HG03108 (cell line): Measurements from ENCODE around the gene MAB21L3.
A peak's percentile ranks its signal among the peaks of the same experiment; 100 is the strongest.
"Not testable (repeated sequence)": the region's sequence is repeated elsewhere in the genome, so short reads cannot be mapped to it uniquely, and the experiment has no call there.

ENCODE experiments used
- ATAC-seq: cut with Tn5 transposase; IDR thresholded peaks from one replicate; pipeline ENCODE4 v1.9.1; 2021; ENCODE audit warnings: moderate library complexity; ENCODE audit not compliant: unreplicated experiment

MAB21L3 gene

DNA sequence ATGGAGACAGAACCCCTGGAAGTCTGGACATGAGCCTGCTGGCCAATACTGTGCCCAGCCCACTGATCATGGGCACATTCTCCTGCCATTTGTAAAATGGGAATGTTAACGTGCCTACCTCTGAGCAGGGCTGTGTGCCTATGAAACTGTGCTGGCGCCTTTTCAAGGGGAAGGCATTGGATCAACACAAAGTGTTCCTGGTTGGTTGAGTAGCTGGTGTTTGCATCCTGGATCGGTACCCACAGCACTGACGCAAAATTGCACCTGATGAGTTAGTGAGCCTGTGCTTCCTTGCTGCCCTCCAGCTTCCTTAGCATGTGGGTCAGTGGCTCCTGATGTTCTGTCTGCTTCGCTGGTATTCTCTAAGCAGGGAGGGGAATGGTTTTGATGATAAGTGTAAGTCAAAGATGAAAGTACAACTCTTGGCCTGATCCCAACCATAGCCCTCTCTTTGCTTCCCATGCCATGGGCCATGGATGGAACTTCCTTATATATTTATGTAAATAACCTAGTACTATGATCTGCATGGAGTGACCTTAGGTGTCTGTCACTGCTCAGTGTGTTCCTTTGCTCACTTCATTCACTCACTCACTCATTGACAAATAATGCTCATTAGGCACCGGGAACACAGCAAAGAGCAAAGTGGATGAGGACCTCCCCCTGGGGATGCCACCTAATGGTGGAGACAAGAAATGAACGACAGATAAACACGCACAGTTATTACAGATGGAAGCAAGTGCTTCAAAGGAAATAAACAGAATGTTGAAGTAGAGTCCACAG lies 22.7 kb downstream of the MAB21L3 start:
- no peak for ATAC-seq

DNA sequence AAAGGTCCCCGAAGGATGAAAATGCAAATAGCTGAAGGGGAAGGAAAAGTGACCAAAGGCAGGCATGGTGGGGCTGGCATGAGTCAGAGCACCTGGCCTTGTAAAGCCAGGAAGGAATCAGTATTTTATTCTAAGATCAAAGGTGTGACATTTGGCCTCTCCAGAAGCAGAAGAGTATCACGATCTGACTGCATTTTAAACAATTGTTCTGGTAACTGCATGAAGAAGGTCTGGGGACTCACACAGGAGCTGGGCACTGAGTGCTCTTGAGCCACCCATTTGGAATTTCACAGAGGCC lies 23.2 kb downstream of the MAB21L3 start:
- ATAC-seq = no peak

DNA sequence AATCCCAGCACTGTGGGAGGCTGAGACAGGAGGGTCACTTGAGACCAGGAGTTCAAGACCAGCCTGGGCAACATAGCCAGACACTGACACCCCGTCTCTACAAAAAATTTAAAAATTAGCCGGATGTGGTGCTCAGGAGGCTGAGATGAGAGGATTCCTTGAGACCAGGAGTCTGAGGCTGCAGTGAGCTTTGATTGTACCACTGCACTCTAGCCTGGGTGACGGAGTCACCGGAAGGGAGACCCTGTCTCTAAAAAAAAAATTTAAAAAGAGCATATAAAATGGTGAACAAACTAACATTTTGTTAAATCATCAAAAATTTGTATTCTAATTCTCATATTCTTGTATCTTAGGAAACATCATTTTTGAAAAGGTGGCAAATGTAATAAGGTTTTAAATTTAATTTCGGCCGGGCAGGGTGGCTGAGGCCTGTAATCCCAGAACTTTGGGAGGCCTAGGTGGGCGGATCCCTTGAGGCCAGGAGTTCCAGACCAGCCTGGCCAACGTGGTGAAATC lies 27.1 kb downstream of the MAB21L3 start:
- ATAC-seq = no peak

DNA sequence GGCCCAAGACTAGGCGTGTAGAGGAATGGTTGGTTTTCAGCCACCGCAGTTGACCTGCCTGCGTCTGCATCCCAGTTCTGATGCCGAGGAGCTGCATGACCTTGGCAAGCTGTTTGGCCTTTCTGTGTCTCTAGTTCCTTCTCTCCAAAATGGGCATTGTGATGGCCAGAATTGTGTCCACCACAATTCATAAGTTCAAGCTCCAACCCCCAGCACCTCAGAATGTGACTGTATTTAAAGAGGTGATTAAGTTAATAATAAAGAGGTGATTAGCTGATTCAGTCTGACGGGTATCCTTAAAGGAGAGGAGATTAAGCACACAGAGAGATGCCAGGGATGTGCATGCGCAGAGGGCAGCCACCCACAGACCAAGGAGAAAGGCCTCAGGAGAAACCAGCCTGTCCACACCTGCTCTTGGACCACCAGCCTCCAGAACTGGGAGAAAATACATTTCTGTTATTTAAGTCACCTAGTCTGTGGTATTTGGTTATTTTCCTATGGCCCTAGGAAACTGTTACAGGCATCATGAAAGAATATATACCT lies 28.5 kb downstream of the MAB21L3 start:
- no peak for ATAC-seq

DNA sequence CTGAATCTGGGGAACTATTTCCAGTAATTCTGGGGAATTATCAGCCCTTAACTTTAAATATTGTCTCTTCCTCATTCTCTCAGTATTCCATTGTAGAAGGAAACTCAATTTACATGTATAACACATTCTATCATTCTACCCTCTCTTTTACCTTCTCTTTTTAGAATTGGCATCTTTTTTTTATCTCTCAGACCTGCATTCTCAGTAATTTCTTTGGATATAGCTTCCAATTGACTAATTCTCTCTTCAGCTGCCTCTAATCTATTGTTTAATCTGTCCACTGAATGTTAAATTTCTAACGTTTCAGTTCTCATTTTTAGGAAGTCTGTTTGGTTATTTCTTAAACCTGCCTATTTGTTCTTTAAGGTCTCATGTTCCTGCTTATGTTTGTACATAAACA lies 33.0 kb downstream of the MAB21L3 start:
- ATAC-seq = no peak

DNA sequence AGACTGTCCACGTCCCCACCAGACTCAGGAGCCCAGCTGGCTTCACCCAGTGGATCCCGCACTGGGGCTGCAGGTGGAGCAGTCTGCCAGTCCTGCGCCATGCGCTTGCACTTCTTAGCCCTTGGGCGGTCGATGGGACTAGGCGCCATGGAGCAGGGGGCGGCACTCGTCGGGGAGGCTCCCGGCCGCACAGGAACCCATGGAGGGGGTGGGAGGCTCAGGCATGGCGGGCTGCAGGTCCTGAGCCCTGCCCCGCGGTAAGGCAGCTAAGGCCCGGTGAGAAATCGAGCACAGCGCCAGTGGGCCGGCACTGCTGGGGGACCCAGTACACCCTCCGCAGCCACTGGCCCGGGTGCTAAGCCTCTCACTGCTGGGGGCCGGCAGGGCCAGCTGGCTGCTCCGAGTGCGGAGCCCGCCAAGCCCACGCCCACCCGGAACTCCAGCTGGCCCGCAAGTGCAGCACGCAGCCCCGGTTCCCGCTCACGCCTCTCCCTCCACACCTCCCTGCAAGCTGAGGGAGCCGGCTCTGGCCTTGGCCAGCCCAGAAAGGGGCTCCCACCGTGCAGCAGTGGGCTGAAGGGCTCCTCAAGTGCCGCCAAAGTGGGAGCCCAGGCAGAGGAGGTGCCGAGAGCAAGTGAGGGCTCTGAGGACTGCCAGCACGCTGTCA lies 35.4 kb downstream of the MAB21L3 start:
- ATAC-seq = not testable (repeated sequence)

DNA sequence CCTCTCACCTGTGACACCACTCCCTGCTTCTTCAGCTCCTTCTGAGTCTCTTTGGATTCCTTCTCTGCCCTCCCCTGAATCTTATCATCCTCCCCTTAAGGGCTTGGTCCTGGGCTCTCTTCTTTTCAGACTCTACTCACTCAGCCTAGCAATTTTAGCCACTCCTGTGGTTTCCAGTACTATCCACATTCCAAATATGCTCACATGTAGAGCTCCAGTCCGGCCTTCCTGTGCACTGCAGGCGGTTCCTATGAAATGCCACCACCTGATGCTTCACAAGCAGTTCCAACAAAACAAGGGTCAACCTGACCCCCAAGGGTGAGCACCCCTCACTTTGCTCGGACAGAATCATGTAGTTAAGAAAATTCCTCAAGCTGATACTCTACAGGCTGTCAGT lies 35.9 kb downstream of the MAB21L3 start:
- no peak for ATAC-seq

DNA sequence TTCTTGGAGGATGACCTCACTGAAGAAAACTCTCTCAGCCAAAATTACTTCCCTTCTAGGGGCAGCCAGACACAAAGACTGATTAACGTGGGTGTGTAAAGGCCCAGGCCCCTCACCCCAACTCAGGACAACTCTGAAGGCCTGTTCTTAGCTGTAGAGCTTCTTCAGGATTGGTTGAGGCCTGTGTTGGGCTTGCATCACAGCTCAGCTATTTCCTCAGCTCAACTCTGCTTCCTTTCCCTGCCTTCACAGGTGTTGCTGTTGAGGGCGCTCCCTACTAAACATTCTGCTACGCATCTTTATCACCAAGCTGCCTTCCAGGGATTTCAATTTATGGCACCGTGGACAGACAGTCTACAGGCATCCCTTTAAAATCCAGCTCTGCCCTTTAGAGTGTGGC lies 36.8 kb downstream of the MAB21L3 start:
- ATAC-seq = no peak

DNA sequence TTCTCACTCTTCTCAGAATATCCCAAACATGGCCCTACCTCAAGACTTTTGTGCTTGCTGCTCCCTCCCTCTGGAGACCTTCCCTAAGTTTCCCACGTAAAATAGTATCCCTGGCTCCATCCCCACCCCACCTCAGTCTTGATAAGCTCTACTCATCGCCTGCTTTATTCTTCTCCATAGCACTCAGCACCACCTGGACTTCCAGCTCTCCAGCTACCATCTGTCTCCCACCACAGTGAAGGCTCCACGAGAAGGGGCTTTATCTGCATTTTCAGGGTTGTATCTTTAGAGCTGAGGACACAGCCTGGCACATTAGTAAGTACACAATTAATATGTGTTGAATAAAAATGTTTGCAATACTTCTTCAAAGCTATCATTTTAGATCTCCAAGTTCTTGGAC lies 37.8 kb downstream of the MAB21L3 start:
- no peak for ATAC-seq

DNA sequence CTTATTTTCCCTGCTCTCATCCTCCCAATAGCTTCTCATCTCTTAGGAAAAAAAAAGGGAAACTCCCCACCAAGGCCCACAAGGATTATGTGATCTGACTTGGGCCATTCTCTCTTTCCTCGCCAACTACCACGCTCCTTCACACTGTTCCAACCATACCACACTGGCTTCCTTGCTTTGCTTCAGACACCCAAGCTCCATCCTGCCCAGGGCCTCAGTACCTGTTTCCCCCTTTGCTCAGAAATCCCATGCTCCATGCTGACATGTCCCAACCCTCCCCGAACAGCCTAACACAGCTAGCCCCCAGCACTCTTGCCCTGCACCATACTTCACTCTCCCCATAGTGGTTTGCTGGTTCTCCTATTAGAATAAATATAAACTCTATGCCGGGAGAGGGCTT lies 39.2 kb downstream of the MAB21L3 start:
- ATAC-seq = no peak

DNA sequence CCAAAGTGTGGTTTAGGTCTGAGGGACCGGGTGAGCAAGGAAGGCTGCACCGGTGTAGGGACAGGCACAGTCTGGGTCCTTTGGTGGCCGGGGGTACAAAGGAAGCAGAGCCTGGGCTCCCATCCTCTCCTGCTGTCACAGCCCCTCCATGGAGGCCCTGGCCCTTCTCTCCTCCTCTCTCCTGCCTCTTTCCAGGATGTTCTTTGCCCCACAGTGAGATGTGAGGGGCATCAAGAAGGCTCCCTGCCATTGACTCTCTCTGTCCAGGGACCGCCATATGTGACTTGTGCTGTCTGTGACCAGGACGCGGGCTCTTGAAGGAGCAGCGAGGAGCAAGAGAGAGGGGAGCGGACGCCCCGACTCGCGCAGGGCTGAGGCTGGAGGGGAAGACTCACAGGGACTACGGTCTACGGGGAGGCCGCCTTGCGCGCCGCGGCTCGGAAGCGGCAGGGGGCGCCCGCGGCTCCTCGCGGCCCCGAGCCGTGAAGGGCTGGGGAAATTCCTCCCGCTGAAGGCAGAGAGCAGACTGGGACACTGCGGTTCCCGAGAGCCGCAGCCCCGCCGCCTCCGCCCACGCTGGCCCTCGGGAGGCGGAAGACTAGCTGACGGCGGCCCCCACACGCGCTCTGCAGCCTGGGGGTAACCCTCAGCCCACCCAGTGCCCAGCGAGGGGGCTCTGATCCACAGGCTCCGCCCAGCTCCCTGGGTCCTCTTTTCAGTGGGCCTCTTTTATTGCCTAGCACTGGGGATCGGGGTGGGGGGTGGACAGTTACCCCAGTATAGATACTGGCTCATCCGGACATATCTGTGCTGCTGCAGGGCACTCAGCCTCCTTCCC lies 40.8 kb downstream of the MAB21L3 start:
- peak; percentile 98 for ATAC-seq

DNA sequence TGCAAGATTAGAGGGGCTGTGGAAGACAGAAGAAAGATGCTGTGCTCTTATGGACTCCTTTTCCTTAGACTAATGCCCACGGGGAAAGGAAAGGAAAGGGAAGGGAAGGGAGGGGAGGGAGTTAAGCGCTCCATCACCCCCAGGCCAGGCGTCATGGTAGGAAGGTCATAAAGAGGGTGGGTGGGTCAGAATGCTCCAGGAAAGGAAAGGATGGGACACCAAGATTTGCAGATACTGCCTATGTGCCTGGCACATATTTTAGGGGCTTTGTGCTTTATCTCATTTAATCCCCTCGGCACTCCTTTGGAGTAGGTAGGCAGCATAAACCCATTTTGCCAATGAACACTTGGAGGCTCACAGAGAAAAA lies 41.4 kb downstream of the MAB21L3 start:
- ATAC-seq = no peak

DNA sequence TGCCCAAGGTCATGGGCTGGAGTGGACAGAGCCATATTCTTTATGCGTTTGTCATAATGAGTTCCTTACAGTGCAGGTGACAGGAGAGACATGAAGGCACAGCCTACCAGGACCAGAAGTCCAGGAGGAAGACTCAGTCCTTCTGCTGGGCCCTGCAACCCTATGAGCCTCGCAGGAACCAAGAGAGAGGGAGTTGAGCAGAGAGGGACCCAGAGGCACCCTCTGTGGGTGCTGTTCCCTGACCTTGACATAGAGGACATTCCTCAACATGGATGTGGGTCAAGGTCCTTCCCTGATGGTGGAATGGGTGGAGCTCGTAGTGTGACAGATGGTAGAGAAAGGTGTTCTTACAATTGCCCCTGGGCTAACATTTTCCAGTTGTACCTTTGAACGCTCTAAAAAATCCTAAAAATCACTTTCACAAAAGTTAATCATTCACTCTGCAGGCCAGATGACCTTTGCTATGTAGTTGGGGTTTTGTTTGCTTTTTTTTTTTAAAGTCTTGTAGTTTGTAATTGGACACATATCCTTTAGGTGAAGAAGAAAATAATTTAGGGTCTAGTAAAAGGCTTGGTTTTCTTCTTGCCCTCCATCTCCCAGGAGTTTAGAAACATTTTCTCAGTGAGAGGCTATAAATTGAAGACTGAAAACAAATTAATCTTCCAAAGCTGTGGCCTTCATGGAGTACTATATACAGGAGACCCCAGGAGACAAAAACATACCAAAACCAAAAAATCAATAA lies 41.9 kb downstream of the MAB21L3 start:
- ATAC-seq = no peak

DNA sequence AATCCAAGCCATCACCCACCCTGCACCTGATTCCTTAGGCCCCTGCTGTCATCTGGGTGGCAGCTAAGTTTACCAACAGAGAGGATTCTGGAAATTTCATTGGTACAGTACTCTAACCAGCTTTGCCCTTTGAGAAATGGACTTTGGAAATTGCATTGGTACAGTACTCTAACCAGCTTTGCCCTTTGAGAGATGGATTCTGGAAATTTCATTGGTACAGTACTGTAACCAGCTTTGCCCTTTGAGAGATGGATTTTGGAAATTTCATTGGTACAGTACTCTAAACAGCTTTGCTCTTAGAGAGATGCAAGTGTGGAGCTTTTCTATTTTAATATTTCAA lies 42.5 kb downstream of the MAB21L3 start:
- no peak for ATAC-seq

DNA sequence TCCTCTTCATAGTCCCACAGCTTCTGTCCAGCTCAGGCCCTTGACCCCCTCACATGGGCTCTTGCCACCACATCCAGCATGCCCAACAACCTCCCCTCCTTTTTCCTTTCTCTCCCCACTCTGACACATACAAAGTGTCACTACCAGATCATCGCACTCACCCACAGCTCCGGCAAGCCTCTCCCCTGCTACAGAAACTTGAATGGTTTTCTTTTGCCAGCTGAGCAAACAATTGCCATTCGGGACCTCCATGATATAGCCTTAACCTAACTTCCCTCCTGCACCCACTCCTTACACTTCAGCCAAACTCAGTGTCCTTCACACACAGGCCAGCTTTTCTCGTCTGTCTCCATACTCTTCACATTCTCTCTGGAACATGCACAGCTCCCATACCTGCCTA lies 43.3 kb downstream of the MAB21L3 start:
- no peak for ATAC-seq

DNA sequence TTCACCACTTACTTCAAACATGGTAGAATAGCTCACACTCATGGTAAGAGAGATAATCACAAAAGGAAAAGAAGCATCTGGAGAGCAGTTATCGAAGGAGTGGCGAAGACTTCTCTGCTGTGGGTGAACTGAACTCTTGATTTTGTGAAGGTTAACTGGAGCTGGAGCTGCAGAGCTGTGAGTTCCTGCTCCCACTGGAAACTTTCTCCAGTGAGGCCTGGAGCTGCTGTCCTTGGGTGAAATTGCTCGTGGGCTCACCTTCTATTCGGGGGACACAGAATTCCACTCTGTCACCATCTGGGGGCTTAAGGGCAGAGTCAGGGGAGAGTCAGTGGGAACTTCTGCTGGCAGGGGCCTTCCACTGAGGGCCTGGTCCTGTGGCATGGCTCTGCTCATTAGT lies 45.9 kb downstream of the MAB21L3 start:
- ATAC-seq = no peak

DNA sequence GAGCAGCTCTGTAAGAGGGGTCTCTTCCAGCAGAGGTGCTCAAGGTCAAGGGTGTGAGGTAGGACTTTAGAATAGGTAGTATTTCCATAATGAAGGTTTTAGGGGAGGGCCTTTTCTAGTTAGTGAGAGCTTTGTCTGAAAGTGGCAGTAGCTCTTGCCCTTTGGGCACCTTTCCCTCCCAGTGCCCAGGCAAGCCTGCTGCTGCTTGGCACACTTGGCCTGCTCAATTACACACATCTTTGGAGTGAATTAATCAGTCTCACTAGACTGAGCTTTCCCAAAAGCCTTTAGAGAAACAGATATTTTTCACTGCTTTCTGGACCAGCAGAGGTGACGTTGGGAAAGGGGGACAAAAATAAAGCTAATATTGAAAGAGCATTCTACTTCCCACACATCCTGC lies 48.0 kb downstream of the MAB21L3 start:
- ATAC-seq = no peak

DNA sequence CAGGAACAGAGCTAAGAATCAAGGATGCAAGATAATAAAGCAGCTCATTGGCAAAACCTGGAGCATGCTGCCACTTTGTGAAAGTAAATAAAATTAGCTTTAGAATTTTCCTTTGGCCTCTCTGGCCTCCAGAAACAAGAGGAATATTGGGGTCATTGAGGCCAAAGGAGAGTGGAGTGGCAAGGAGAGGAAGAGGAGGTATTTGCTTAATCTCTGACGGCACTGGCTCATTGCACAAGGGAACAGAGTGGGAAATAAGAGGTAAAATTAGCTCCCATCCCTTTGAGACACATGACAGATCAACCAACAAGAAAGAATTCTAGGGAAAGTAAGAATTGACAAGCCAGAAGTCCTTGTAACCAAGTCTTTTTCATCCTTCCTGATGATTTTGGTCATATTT lies 48.4 kb downstream of the MAB21L3 start:
- no peak for ATAC-seq

DNA sequence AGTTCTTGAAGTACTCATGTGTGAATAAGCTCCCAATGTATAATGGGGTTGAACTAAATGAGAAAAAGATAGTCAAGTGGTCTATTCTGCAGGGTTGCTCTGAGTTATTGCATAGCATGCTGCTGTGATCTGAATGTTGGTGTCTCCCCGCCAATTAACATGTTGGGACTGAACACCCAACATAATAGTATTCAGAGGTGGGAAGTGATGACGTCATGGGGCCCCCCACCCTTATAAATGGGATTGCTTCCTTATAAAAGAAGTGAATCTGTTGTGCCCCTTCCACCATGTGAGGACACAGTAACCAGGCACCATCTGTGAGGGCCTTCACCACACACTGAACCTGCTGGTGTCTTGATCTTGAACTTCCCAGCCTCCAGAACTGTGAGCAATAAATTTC lies 50.2 kb downstream of the MAB21L3 start:
- ATAC-seq = no peak

DNA sequence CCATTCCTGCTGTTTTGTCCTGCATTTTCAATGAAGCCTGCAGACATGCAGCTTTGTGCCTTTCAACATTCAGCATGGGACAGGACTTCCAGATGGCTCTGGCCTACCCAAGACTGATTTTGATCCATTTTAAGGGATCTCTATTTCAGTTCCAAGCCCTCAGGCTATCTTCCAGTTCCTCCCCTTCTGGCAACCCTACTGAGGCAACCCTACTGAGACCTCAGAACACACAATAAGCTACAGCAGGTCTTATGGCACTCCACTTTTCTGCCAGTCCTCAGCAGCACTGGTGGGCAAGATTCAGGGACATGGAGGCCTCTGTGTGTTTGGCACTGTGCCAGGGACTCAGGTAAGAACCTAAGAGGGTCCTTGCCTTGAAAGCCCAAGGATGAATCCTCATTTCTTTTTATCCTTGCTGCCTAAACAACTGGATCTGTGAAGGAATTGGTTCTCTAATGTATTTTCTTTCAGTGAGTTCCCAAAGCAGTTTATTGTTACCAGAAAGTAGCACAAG lies 50.7 kb downstream of the MAB21L3 start:
- ATAC-seq = no peak

DNA sequence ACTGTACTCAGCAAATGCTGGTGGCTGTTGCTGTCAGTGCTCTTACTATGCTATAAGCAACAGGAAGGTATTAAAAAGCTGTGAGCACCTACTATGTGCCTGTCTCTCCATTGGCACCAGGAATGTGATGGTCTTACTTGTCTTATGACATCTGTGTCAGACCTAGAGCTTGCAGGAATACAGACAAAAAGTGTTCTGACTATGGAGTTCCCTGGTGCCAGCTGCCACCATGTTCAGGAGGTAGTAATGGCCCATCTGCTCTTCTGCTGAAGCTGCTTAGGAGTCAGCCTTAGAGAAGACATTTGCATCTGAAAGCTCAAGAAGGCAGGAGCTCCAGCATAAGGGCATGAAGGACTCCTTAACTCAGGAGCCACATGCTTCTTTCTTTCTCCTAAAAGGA lies 52.3 kb downstream of the MAB21L3 start:
- no peak for ATAC-seq
